Measurements from ENCODE around the gene SLC10A6.

The SLC10A6 gene

DNA sequence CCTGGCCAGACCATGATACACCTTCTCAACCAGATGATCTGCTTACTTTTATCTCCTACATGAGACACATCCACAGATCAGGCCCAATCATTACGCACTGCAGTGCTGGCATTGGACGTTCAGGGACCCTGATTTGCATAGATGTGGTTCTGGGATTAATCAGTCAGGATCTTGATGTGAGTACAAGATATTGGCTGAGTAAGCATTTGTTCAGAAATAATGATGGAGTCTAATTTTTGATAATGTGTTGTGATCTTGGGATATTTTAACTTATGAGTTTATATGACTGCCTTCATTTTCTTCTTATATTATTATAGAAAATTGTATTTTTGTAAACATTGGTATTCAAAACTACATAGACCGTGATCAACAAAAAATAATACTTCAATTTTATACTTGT is 39.4 kb downstream of the SLC10A6 start:
- DNase-seq, result no peak
- no CpG with 5 or more reads among the region's 3 CpGs for WGBS (ENCODE audit: extremely low coverage, insufficient coverage, low lambda C conversion rate)

DNA sequence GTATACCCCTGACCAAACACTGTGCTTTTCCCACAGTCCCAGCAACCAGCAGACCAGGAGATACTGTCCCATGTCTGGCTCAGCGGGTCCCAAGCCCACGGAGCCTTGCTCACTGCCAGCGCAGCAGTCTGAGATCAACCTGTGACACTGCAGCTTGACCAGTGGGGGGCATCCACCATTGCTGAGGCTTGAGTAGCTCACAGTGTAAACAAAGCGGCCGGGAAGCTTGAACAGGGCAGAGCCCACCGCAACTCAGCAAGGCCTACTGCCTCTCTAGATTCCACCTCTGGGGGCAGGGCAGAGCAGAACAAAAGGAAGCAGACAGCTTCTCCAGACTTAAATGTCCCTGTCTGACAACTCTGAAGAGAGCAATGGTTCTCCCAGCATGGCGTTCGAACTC is 58.1 kb downstream of the SLC10A6 start:
- no CpG with 5 or more reads among the region's 8 CpGs for WGBS (ENCODE audit: extremely low coverage, insufficient coverage, low lambda C conversion rate)
- H3K79me2 ChIP-seq (ENCODE audit: control insufficient read depth, insufficient read depth, low read length), result no peaks in the 10 kb centered on the region
- no peak overlapping the region for H2BK15ac ChIP-seq (replicated peaks; ENCODE audit: low read depth)
- H3K56ac ChIP-seq (ENCODE audit: low read length), result no peak overlapping the region
- H3K4ac ChIP-seq (ENCODE audit: low read depth, low read length), result no peak overlapping the region
- no peak overlapping the region for H2BK120ac ChIP-seq (ENCODE audit: low read depth, low read length)
- H4K5ac ChIP-seq (ENCODE audit: low read length), result no peak overlapping the region
- no peak overlapping the region for H3K23ac ChIP-seq (ENCODE audit: low read length)
- no peak overlapping the region for H2BK5ac ChIP-seq (ENCODE audit: low read length)
- DNase-seq, result peak; percentile 81
- H3K18ac ChIP-seq (ENCODE audit: low read length), result no peak overlapping the region
- peaks cover 2% of the 10 kb centered on the region for H3K36me3 ChIP-seq (ENCODE audit: control insufficient read depth, insufficient read depth, low read length)
- no peaks in the 10 kb centered on the region for H3K79me1 ChIP-seq (ENCODE audit: low read length)
- H3K4me3 ChIP-seq (ENCODE audit: low read length), result no peak overlapping the region
- H3K4me2 ChIP-seq (ENCODE audit: low read length), result no peak overlapping the region
- H3K27me3 ChIP-seq (ENCODE audit: insufficient read depth, low read length, poor library complexity), result no peaks in the 10 kb centered on the region
- H4K8ac ChIP-seq (ENCODE audit: low read depth, low read length), result no peak overlapping the region
- H2AK5ac ChIP-seq (ENCODE audit: low read length), result no peak overlapping the region
- no peak overlapping the region for H3K9ac ChIP-seq (ENCODE audit: low read length)
- no peak overlapping the region for H3K27ac ChIP-seq (ENCODE audit: low read depth, low read length)
- H3K4me1 ChIP-seq (ENCODE audit: control insufficient read depth, low read depth, low read length), result no peaks in the 10 kb centered on the region

More for the DNA sequence above, 39.4 kb downstream of the SLC10A6 start:
- no peak overlapping the region for H3K4ac ChIP-seq (ENCODE audit: low read depth, low read length)
- no peak overlapping the region for H2BK5ac ChIP-seq (ENCODE audit: low read length)
- no peak overlapping the region for H3K18ac ChIP-seq (ENCODE audit: low read length)
- H3K27me3 ChIP-seq (ENCODE audit: insufficient read depth, low read length, poor library complexity), result no peaks in the 10 kb centered on the region
- H3K4me3 ChIP-seq (ENCODE audit: low read length), result no peak overlapping the region
- no peak overlapping the region for H4K5ac ChIP-seq (ENCODE audit: low read length)
- H3K4me1 ChIP-seq (ENCODE audit: control insufficient read depth, low read depth, low read length), result no peaks in the 10 kb centered on the region
- H2AK5ac ChIP-seq (ENCODE audit: low read length), result no peak overlapping the region
- no peak overlapping the region for H3K4me2 ChIP-seq (ENCODE audit: low read length)
- no peak overlapping the region for H3K27ac ChIP-seq (ENCODE audit: low read depth, low read length)
- no peaks in the 10 kb centered on the region for H3K79me1 ChIP-seq (ENCODE audit: low read length)
- no peak overlapping the region for H3K56ac ChIP-seq (ENCODE audit: low read length)
- H3K9ac ChIP-seq (ENCODE audit: low read length), result no peak overlapping the region
- no peak overlapping the region for H2BK15ac ChIP-seq (replicated peaks; ENCODE audit: low read depth)
- H3K23ac ChIP-seq (ENCODE audit: low read length), result no peak overlapping the region
- no peak overlapping the region for H2BK120ac ChIP-seq (ENCODE audit: low read depth, low read length)
- no peaks in the 10 kb centered on the region for H3K79me2 ChIP-seq (ENCODE audit: control insufficient read depth, insufficient read depth, low read length)
- no peak overlapping the region for H4K8ac ChIP-seq (ENCODE audit: low read depth, low read length)
- H3K36me3 ChIP-seq (ENCODE audit: control insufficient read depth, insufficient read depth, low read length), result no peaks in the 10 kb centered on the region

DNA sequence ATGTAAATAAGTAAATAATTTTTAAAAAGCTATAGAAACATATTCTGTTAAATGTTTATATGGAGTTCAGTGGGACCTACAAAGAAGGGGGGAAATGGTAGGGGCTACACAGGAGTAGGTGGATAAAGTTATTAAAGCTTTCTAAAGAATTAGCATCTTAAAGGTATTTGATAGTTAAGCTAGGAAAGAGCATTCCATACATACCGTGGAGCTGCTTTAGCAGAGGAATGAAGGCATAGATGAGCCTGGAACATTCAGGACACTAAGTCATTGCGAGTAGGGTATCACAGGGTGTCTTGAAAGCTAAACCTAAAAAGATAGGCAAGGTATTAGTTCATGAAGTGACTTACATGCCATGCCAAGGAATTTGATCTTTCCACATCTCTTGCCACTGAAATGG is 60.4 kb downstream of the SLC10A6 start:
- no peak overlapping the region for H2AK5ac ChIP-seq (ENCODE audit: low read length)
- no peaks in the 10 kb centered on the region for H3K79me1 ChIP-seq (ENCODE audit: low read length)
- no peak overlapping the region for H3K4me2 ChIP-seq (ENCODE audit: low read length)
- H3K56ac ChIP-seq (ENCODE audit: low read length), result no peak overlapping the region
- no peaks in the 10 kb centered on the region for H3K27me3 ChIP-seq (ENCODE audit: insufficient read depth, low read length, poor library complexity)
- WGBS (ENCODE audit: extremely low coverage, insufficient coverage, low lambda C conversion rate), result no CpG with 5 or more reads among the region's 2 CpGs
- H3K18ac ChIP-seq (ENCODE audit: low read length), result no peak overlapping the region
- H4K8ac ChIP-seq (ENCODE audit: low read depth, low read length), result no peak overlapping the region
- H2BK15ac ChIP-seq (replicated peaks; ENCODE audit: low read depth), result no peak overlapping the region
- no peak overlapping the region for H3K9ac ChIP-seq (ENCODE audit: low read length)
- no peak overlapping the region for H3K23ac ChIP-seq (ENCODE audit: low read length)
- no peak overlapping the region for H3K27ac ChIP-seq (ENCODE audit: low read depth, low read length)
- H2BK120ac ChIP-seq (ENCODE audit: low read depth, low read length), result no peak overlapping the region
- H3K4me3 ChIP-seq (ENCODE audit: low read length), result no peak overlapping the region
- no peak overlapping the region for H4K5ac ChIP-seq (ENCODE audit: low read length)
- H2BK5ac ChIP-seq (ENCODE audit: low read length), result no peak overlapping the region
- peaks cover 2% of the 10 kb centered on the region for H3K36me3 ChIP-seq (ENCODE audit: control insufficient read depth, insufficient read depth, low read length)
- peak; percentile 68 for DNase-seq
- no peaks in the 10 kb centered on the region for H3K79me2 ChIP-seq (ENCODE audit: control insufficient read depth, insufficient read depth, low read length)
- H3K4ac ChIP-seq (ENCODE audit: low read depth, low read length), result no peak overlapping the region
- H3K4me1 ChIP-seq (ENCODE audit: control insufficient read depth, low read depth, low read length), result no peaks in the 10 kb centered on the region

- Histone ChIP-seq H2BK15ac (replicated peaks; ENCODE audit: low read depth) (no peak overlapping the region), H2BK5ac (ENCODE audit: low read length) (no peak overlapping the region), H3K56ac (ENCODE audit: low read length) (no peak overlapping the region), H3K4me1 (ENCODE audit: control insufficient read depth, low read depth, low read length) (no peaks in the 10 kb centered on the region), H3K4ac (ENCODE audit: low read depth, low read length) (no peak overlapping the region), H3K27ac (ENCODE audit: low read depth, low read length) (no peak overlapping the region), H3K4me2 (ENCODE audit: low read length) (no peak overlapping the region), H3K79me1 (ENCODE audit: low read length) (no peaks in the 10 kb centered on the region), H3K9ac (ENCODE audit: low read length) (no peak overlapping the region), H3K79me2 (ENCODE audit: control insufficient read depth, insufficient read depth, low read length) (no peaks in the 10 kb centered on the region), H2BK120ac (ENCODE audit: low read depth, low read length) (no peak overlapping the region), H4K8ac (ENCODE audit: low read depth, low read length) (no peak overlapping the region), H3K4me3 (ENCODE audit: low read length) (no peak overlapping the region), H2AK5ac (ENCODE audit: low read length) (no peak overlapping the region), H3K36me3 (ENCODE audit: control insufficient read depth, insufficient read depth, low read length) (no peaks in the 10 kb centered on the region), H3K27me3 (ENCODE audit: insufficient read depth, low read length, poor library complexity) (no peaks in the 10 kb centered on the region), H3K18ac (ENCODE audit: low read length) (no peak overlapping the region), H4K5ac (ENCODE audit: low read length) (no peak overlapping the region), H3K23ac (ENCODE audit: low read length) (no peak overlapping the region)
- DNase-seq, result no peak
- no CpG with 5 or more reads among the region's 4 CpGs for WGBS (ENCODE audit: extremely low coverage, insufficient coverage, low lambda C conversion rate)
Measured at GRCh38 chr4:86778175-86778574, 71.0 kb downstream of the SLC10A6 start.

DNA sequence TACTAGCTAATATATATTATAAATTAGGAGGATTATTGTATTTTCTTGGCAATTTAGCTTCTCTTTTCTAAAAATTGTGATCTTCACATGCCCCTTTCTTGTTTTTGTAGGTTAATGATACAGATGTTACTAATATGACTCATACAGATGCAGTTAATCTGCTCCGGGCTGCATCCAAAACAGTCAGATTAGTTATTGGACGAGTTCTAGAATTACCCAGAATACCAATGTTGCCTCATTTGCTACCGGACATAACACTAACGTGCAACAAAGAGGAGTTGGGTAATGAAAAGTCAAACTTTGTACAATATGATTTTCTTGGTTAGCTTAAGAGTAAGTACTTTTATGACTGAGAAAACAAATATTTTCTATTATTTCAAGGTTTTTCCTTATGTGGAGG is 74.1 kb downstream of the SLC10A6 start:
- Histone ChIP-seq H4K5ac (ENCODE audit: low read length) (no peak overlapping the region), H2BK5ac (ENCODE audit: low read length) (no peak overlapping the region), H3K4ac (ENCODE audit: low read depth, low read length) (no peak overlapping the region), H3K4me1 (ENCODE audit: control insufficient read depth, low read depth, low read length) (no peaks in the 10 kb centered on the region), H3K79me2 (ENCODE audit: control insufficient read depth, insufficient read depth, low read length) (no peaks in the 10 kb centered on the region), H3K56ac (ENCODE audit: low read length) (no peak overlapping the region), H2BK15ac (replicated peaks; ENCODE audit: low read depth) (no peak overlapping the region), H2AK5ac (ENCODE audit: low read length) (no peak overlapping the region), H3K23ac (ENCODE audit: low read length) (no peak overlapping the region), H3K36me3 (ENCODE audit: control insufficient read depth, insufficient read depth, low read length) (no peaks in the 10 kb centered on the region), H3K27ac (ENCODE audit: low read depth, low read length) (no peak overlapping the region), H3K18ac (ENCODE audit: low read length) (no peak overlapping the region), H3K9ac (ENCODE audit: low read length) (no peak overlapping the region), H3K27me3 (ENCODE audit: insufficient read depth, low read length, poor library complexity) (no peaks in the 10 kb centered on the region), H3K4me3 (ENCODE audit: low read length) (no peak overlapping the region), H4K8ac (ENCODE audit: low read depth, low read length) (no peak overlapping the region), H3K4me2 (ENCODE audit: low read length) (no peak overlapping the region), H3K79me1 (ENCODE audit: low read length) (no peaks in the 10 kb centered on the region), H2BK120ac (ENCODE audit: low read depth, low read length) (no peak overlapping the region)
- WGBS (ENCODE audit: extremely low coverage, insufficient coverage, low lambda C conversion rate), result no CpG with 5 or more reads among the region's 4 CpGs
- no peak for DNase-seq
